ENCODE results near the gene FAM20B.
A peak's percentile ranks its signal among the peaks of the same experiment; 100 is the strongest.

The FAM20B gene

GRCh38 chr1:179077396-179077795 lies 51.7 kb downstream of the FAM20B start:
- Histone ChIP-seq H3K9me3 (ENCODE audit: control insufficient read depth, low read length) (no peaks in the 10 kb centered on the region), H3K27me3 (replicated peaks; ENCODE audit: control insufficient read depth, insufficient read depth, low read length, poor library complexity, severe bottlenecking) (no peaks in the 10 kb centered on the region), H3K27ac (ENCODE audit: insufficient read depth, low read length, poor library complexity, severe bottlenecking) (no peak overlapping the region), H3K4me1 (ENCODE audit: control insufficient read depth, insufficient read depth, low read length, poor library complexity, severe bottlenecking) (peaks cover 10% of the 10 kb centered on the region), H3K36me3 (ENCODE audit: control insufficient read depth, insufficient read depth, low read length) (peaks cover 5% of the 10 kb centered on the region), H3K4me3 (ENCODE audit: insufficient read depth, low read depth, low read length, poor library complexity, severe bottlenecking) (no peak overlapping the region)
- DNase-seq = no peak

- Histone ChIP-seq H3K36me3 (ENCODE audit: control insufficient read depth, insufficient read depth, low read length) (no peaks in the 10 kb centered on the region), H3K4me1 (ENCODE audit: control insufficient read depth, insufficient read depth, low read length, poor library complexity, severe bottlenecking) (peaks cover 14% of the 10 kb centered on the region), H3K27ac (ENCODE audit: insufficient read depth, low read length, poor library complexity, severe bottlenecking) (no peak overlapping the region), H3K27me3 (replicated peaks; ENCODE audit: control insufficient read depth, insufficient read depth, low read length, poor library complexity, severe bottlenecking) (no peaks in the 10 kb centered on the region), H3K9me3 (ENCODE audit: control insufficient read depth, low read length) (no peaks in the 10 kb centered on the region), H3K4me3 (ENCODE audit: insufficient read depth, low read depth, low read length, poor library complexity, severe bottlenecking) (no peak overlapping the region)
- DNase-seq = peak; percentile 9 to 32 (median 11)
Observed at GRCh38 chr1:179079113-179079761, 53.5 kb downstream of the FAM20B start.

- no peaks in the 10 kb centered on the region for H3K9me3 ChIP-seq (ENCODE audit: control insufficient read depth, low read length)
- DNase-seq = peak in 2 of 3 donors; percentile 56 to 58
- H3K4me1 ChIP-seq (ENCODE audit: control insufficient read depth, insufficient read depth, low read length, poor library complexity, severe bottlenecking) = peaks cover 14% of the 10 kb centered on the region
- no peaks in the 10 kb centered on the region for H3K27me3 ChIP-seq (replicated peaks; ENCODE audit: control insufficient read depth, insufficient read depth, low read length, poor library complexity, severe bottlenecking)
- H3K4me3 ChIP-seq (ENCODE audit: insufficient read depth, low read depth, low read length, poor library complexity, severe bottlenecking) = peak overlapping the region; percentile 91
- no peaks in the 10 kb centered on the region for H3K36me3 ChIP-seq (ENCODE audit: control insufficient read depth, insufficient read depth, low read length)
- H3K27ac ChIP-seq (ENCODE audit: insufficient read depth, low read length, poor library complexity, severe bottlenecking) = peak overlapping the region; percentile 87
Observed at GRCh38 chr1:179080866-179081686, 55.4 kb downstream of the FAM20B start.

GRCh38 chr1:179081687-179082332 lies 56.1 kb downstream of the FAM20B start, which contains the start of gene TOR3A:
Gene TOR3A (plus strand): TSS chr1:179082070. CDS start chr1:179082129, 59 bp downstream.
- no peaks in the 10 kb centered on the region for H3K27me3 ChIP-seq (replicated peaks; ENCODE audit: control insufficient read depth, insufficient read depth, low read length, poor library complexity, severe bottlenecking)
- peaks cover 14% of the 10 kb centered on the region for H3K4me1 ChIP-seq (ENCODE audit: control insufficient read depth, insufficient read depth, low read length, poor library complexity, severe bottlenecking)
- DNase-seq = peak; percentile 61 to 66 (median 63)
- H3K36me3 ChIP-seq (ENCODE audit: control insufficient read depth, insufficient read depth, low read length) = no peaks in the 10 kb centered on the region
- H3K9me3 ChIP-seq (ENCODE audit: control insufficient read depth, low read length) = no peaks in the 10 kb centered on the region
- H3K27ac ChIP-seq (ENCODE audit: insufficient read depth, low read length, poor library complexity, severe bottlenecking) = peak within 1 kb of the TSS; percentile 87
- peak within 1 kb of the TSS; percentile 91 for H3K4me3 ChIP-seq (ENCODE audit: insufficient read depth, low read depth, low read length, poor library complexity, severe bottlenecking)

DNA sequence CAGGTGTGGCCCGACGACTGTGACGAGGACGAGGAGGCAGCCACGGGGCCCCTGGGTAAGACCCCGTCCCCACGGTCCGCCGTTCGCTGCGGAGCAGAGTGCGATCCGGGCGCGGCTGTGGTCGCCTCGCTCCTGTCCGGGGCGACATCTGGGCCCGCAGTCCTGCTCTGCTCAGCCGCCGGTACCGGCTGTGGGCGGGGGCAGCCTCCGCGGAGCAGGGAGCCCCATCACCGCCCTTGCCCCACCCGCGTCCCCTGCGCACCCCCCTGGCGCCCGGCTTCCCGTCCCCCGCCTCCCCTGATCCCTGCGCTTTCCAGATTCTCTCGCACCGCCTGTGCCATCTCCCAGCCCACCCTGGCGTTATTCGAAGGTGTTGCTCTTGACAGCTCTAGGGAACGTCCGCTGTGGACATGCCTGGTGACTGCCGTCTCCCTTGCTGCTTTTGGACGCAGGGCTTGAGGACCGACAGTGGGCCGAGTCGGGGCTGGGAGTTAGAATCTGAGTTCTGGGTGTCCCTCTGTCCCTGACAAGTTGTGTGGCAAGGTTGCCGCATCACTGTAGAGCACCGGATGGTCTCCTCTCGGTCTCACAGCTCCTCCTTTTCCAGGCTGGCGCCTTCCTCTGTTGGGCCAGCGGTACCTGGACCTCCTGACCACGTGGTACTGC lies 56.8 kb downstream of the FAM20B start:
- peaks cover 5% of the 10 kb centered on the region for H3K36me3 ChIP-seq (ENCODE audit: control insufficient read depth, insufficient read depth, low read length)
- peak overlapping the region; percentile 87 for H3K27ac ChIP-seq (ENCODE audit: insufficient read depth, low read length, poor library complexity, severe bottlenecking)
- no peaks in the 10 kb centered on the region for H3K9me3 ChIP-seq (ENCODE audit: control insufficient read depth, low read length)
- H3K27me3 ChIP-seq (replicated peaks; ENCODE audit: control insufficient read depth, insufficient read depth, low read length, poor library complexity, severe bottlenecking) = no peaks in the 10 kb centered on the region
- peak in 1 of 3 donors; percentile 12 for DNase-seq
- H3K4me3 ChIP-seq (ENCODE audit: insufficient read depth, low read depth, low read length, poor library complexity, severe bottlenecking) = peak overlapping the region; percentile 91
- H3K4me1 ChIP-seq (ENCODE audit: control insufficient read depth, insufficient read depth, low read length, poor library complexity, severe bottlenecking) = peaks cover 14% of the 10 kb centered on the region

DNA sequence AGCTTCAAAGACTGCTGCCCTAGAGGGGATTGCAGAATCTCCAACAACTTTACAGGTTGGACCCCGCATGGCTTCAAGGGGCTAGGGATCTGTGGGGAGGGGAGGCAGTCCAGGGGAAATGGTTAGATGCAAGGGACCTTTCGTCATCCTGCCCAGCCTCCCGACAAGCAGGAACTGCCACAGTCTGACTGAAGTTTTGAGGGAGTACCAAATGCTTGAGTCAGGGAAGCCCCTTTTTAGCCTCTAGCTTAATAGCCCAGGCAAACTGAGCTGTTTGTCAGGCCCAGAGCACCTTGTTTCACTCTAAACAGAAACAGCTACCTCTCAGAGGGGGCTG lies 57.3 kb downstream of the FAM20B start:
- DNase-seq = peak in 1 of 3 donors; percentile 6
- Histone ChIP-seq H3K27ac (ENCODE audit: insufficient read depth, low read length, poor library complexity, severe bottlenecking) (peak overlapping the region; percentile 87), H3K4me3 (ENCODE audit: insufficient read depth, low read depth, low read length, poor library complexity, severe bottlenecking) (peak overlapping the region; percentile 91), H3K27me3 (replicated peaks; ENCODE audit: control insufficient read depth, insufficient read depth, low read length, poor library complexity, severe bottlenecking) (no peaks in the 10 kb centered on the region), H3K4me1 (ENCODE audit: control insufficient read depth, insufficient read depth, low read length, poor library complexity, severe bottlenecking) (peaks cover 14% of the 10 kb centered on the region), H3K36me3 (ENCODE audit: control insufficient read depth, insufficient read depth, low read length) (peaks cover 8% of the 10 kb centered on the region), H3K9me3 (ENCODE audit: control insufficient read depth, low read length) (no peaks in the 10 kb centered on the region)

DNA sequence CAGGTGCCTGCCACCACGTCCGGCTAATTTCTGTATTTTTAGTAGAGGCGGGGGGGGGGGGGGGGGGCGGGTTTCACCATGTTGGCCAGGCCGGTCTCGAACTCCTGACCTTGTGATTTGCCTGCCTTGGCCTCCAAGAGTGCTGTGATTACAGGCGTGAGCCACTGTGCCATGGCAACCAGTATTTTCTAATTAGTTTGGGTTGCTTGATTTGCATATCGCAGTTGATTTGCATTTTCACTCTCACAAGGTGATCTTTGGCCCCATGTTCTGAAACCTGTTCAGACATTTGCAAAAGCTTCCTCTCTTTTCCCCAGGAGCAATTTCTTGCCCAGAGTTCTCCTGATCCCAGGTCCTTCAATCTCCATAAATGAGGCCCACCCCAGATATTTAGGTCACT lies 57.8 kb downstream of the FAM20B start:
- H3K9me3 ChIP-seq (ENCODE audit: control insufficient read depth, low read length) = no peaks in the 10 kb centered on the region
- no peaks in the 10 kb centered on the region for H3K27me3 ChIP-seq (replicated peaks; ENCODE audit: control insufficient read depth, insufficient read depth, low read length, poor library complexity, severe bottlenecking)
- H3K4me3 ChIP-seq (ENCODE audit: insufficient read depth, low read depth, low read length, poor library complexity, severe bottlenecking) = no peak overlapping the region
- peaks cover 14% of the 10 kb centered on the region for H3K4me1 ChIP-seq (ENCODE audit: control insufficient read depth, insufficient read depth, low read length, poor library complexity, severe bottlenecking)
- DNase-seq = no peak
- H3K27ac ChIP-seq (ENCODE audit: insufficient read depth, low read length, poor library complexity, severe bottlenecking) = no peak overlapping the region
- peaks cover 8% of the 10 kb centered on the region for H3K36me3 ChIP-seq (ENCODE audit: control insufficient read depth, insufficient read depth, low read length)

DNA sequence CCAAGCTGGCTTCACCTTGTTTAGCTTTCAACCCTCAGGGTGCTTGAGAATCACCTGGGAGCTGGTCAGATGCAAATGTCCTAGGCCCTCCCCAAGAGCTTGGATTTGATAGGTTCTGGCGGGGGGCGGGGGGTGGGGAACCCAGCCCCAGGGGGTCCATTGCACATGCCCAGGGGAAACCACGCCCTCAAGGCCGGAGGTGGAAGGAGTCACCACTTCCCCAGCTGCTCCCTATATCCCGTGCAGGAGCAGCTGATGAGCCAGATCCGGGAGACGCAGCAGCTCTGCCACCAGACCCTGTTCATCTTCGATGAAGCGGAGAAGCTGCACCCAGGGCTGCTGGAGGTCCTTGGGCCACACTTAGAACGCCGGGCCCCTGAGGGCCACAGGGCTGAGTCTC lies 62.0 kb downstream of the FAM20B start:
- peaks cover 25% of the 10 kb centered on the region for H3K36me3 ChIP-seq (ENCODE audit: control insufficient read depth, insufficient read depth, low read length)

GRCh38 chr1:179089827-179090482 lies 64.3 kb downstream of the FAM20B start:
- no peak overlapping the region for H3K27ac ChIP-seq (ENCODE audit: insufficient read depth, low read length, poor library complexity, severe bottlenecking)
- H3K4me3 ChIP-seq (ENCODE audit: insufficient read depth, low read depth, low read length, poor library complexity, severe bottlenecking) = no peak overlapping the region
- H3K4me1 ChIP-seq (ENCODE audit: control insufficient read depth, insufficient read depth, low read length, poor library complexity, severe bottlenecking) = no peaks in the 10 kb centered on the region
- no peaks in the 10 kb centered on the region for H3K27me3 ChIP-seq (replicated peaks; ENCODE audit: control insufficient read depth, insufficient read depth, low read length, poor library complexity, severe bottlenecking)
- DNase-seq = no peak
- peaks cover 40% of the 10 kb centered on the region for H3K36me3 ChIP-seq (ENCODE audit: control insufficient read depth, insufficient read depth, low read length)
- no peaks in the 10 kb centered on the region for H3K9me3 ChIP-seq (ENCODE audit: control insufficient read depth, low read length)

More for the DNA sequence above, 62.0 kb downstream of the FAM20B start:
- H3K4me1 ChIP-seq (ENCODE audit: control insufficient read depth, insufficient read depth, low read length, poor library complexity, severe bottlenecking) = peaks cover 3% of the 10 kb centered on the region
- no peaks in the 10 kb centered on the region for H3K27me3 ChIP-seq (replicated peaks; ENCODE audit: control insufficient read depth, insufficient read depth, low read length, poor library complexity, severe bottlenecking)
- no peak overlapping the region for H3K27ac ChIP-seq (ENCODE audit: insufficient read depth, low read length, poor library complexity, severe bottlenecking)
- no peak overlapping the region for H3K4me3 ChIP-seq (ENCODE audit: insufficient read depth, low read depth, low read length, poor library complexity, severe bottlenecking)
- no peak for DNase-seq
- H3K9me3 ChIP-seq (ENCODE audit: control insufficient read depth, low read length) = no peaks in the 10 kb centered on the region
